ENCODE results near the gene POLR3H. TPM values are rescaled to one million over a fixed set of nuclear protein-coding genes. Genes with fewer than 3 reads are reported as not detected.

The POLR3H gene
- total RNA-seq, 1 donor from 2014 or later, result 43.7 TPM

GRCh38 chr22:41570221-41570620, 26.0 kb upstream of the POLR3H start:
- no peak for DNase-seq
- no peak for ATAC-seq
- TF ChIP-seq, protein P1, sequence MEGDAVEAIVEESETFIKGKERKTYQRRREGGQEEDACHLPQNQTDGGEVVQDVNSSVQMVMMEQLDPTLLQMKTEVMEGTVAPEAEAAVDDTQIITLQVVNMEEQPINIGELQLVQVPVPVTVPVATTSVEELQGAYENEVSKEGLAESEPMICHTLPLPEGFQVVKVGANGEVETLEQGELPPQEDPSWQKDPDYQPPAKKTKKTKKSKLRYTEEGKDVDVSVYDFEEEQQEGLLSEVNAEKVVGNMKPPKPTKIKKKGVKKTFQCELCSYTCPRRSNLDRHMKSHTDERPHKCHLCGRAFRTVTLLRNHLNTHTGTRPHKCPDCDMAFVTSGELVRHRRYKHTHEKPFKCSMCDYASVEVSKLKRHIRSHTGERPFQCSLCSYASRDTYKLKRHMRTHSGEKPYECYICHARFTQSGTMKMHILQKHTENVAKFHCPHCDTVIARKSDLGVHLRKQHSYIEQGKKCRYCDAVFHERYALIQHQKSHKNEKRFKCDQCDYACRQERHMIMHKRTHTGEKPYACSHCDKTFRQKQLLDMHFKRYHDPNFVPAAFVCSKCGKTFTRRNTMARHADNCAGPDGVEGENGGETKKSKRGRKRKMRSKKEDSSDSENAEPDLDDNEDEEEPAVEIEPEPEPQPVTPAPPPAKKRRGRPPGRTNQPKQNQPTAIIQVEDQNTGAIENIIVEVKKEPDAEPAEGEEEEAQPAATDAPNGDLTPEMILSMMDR (IDR thresholded peaks at IDR 0.05), result no peak
- intact Hi-C loops (cut with DNase I), result no loop called here
- Histone ChIP-seq H3K27ac (no peak overlapping the region), H3K4me1 (no peaks in the 10 kb centered on the region), H3K36me3 (no peaks in the 10 kb centered on the region), H3K27me3 (no peaks in the 10 kb centered on the region), H3K4me3 (no peak overlapping the region), H3K9me3 (no peaks in the 10 kb centered on the region)

GRCh38 chr22:41568811-41569210, 24.5 kb upstream of the POLR3H start:
- no peaks in the 10 kb centered on the region for H3K36me3 ChIP-seq
- no peaks in the 10 kb centered on the region for H3K9me3 ChIP-seq
- H3K27ac ChIP-seq, result no peak overlapping the region
- no peak overlapping the region for H3K4me3 ChIP-seq
- no peak for DNase-seq
- ATAC-seq, result no peak
- no peaks in the 10 kb centered on the region for H3K27me3 ChIP-seq
- H3K4me1 ChIP-seq, result no peaks in the 10 kb centered on the region
- TF ChIP-seq, protein P1 (IDR thresholded peaks at IDR 0.05), result no peak
- intact Hi-C loops (cut with DNase I), result no loop called here

- ATAC-seq, result no peak
- intact Hi-C loops (cut with DNase I), result no loop called here
These were observed 23.2 kb upstream of the POLR3H start for GRCh38 chr22:41567512-41567768.

DNA sequence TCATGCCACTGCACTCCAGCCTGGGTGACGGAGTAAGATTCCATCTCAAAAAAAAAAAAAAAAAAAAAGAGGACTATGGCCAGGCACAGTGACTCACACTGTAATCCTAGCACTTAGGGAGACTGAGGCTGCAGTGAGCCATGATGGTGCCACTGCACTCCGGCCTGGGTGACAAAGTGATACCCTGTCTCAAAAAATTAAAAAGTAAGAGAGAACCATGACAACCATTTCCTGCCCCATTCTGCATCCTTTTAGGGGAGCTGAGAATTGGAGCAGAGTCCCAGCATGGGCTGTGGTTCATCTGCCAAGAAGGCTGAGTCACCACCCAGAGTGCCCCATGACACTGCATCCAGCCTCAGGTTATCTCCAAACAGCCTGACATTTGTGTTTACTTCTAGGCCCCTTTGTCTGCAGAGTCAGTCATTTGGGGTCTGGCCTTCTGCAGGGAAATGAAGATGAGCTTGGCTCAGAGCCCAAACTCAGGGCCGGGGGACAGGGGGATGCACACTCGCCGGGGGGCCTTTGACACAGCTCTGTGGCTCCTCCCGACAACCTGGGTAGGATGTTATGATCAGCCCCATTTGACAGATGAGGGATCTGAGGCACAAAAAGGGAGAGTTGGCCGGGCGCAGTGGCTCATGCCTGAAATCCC, 21.3 kb upstream of the POLR3H start:
- Histone ChIP-seq H3K36me3 (no peaks in the 10 kb centered on the region), H3K9me3 (no peaks in the 10 kb centered on the region), H3K27me3 (no peaks in the 10 kb centered on the region), H3K27ac (peak overlapping the region; percentile 3), H3K4me3 (no peak overlapping the region), H3K4me1 (no peaks in the 10 kb centered on the region)
- TF ChIP-seq, protein P1 (IDR thresholded peaks at IDR 0.05), result no peak
- intact Hi-C loops (cut with DNase I), result no loop called here
- no peak for DNase-seq
- ATAC-seq, result peak; percentile 24

More at GRCh38 chr22:41567512-41567768, 23.2 kb upstream of the POLR3H start:
- no peaks in the 10 kb centered on the region for H3K27me3 ChIP-seq
- TF ChIP-seq, protein P1 (IDR thresholded peaks at IDR 0.05), result no peak
- H3K4me3 ChIP-seq, result no peak overlapping the region
- H3K36me3 ChIP-seq, result no peaks in the 10 kb centered on the region
- H3K4me1 ChIP-seq, result no peaks in the 10 kb centered on the region
- no peaks in the 10 kb centered on the region for H3K9me3 ChIP-seq
- no peak for DNase-seq
- no peak overlapping the region for H3K27ac ChIP-seq

GRCh38 chr22:41564563-41564962, 20.3 kb upstream of the POLR3H start:
- DNase-seq, result no peak
- H3K27ac ChIP-seq, result no peak overlapping the region
- TF ChIP-seq, protein P1 (IDR thresholded peaks at IDR 0.05), result no peak
- no peaks in the 10 kb centered on the region for H3K9me3 ChIP-seq
- H3K4me3 ChIP-seq, result no peak overlapping the region
- H3K27me3 ChIP-seq, result no peaks in the 10 kb centered on the region
- no peaks in the 10 kb centered on the region for H3K4me1 ChIP-seq
- H3K36me3 ChIP-seq, result no peaks in the 10 kb centered on the region
- intact Hi-C loops (cut with DNase I), result no loop called here
- no peak for ATAC-seq
